HFF-Myc (cell line): ENCODE data around the gene TAF4.

Experiments used
- DNase-seq: peaks from one replicate; pipeline ENCODE4 v3.0.0-alpha.2; 2011; ENCODE audit warnings: low read depth; ENCODE audit errors: extremely low read depth
- H3K4me3 ChIP-seq: replicated peaks from 2 replicates; pipeline ENCODE4 v1.5.1; 2011; ENCODE audit warnings: low read depth, mild to moderate bottlenecking, control low read depth, low read length
- CTCF ChIP-seq: IDR thresholded peaks from 2 replicates; pipeline ENCODE4 v1.5.1; 2012; ENCODE audit warnings: mild to moderate bottlenecking, low read depth, low read length, control low read depth; ENCODE audit errors: missing control alignments

TAF4 gene

GRCh38 chr20:62066339-62066982 lies 780 bp upstream of the TAF4 start:
- H3K4me3 ChIP-seq = peak overlapping the region; percentile 61
- TF ChIP-seq CTCF = no peak
- no peak for DNase-seq

GRCh38 chr20:62064770-62065673 lies 659 bp downstream of the TAF4 start:
- no peak for DNase-seq
- no peak for TF ChIP-seq CTCF
- H3K4me3 ChIP-seq = peak overlapping the region; percentile 30

GRCh38 chr20:62063981-62064769 lies 1.5 kb downstream of the TAF4 start:
- DNase-seq = no peak
- H3K4me3 ChIP-seq = peak overlapping the region; percentile 49
- no peak for TF ChIP-seq CTCF

- TF ChIP-seq CTCF = no peak
- H3K4me3 ChIP-seq = peak overlapping the region; percentile 49
- no peak for DNase-seq
Measured at GRCh38 chr20:62063315-62063980, 2.2 kb downstream of the TAF4 start.

GRCh38 chr20:62062661-62063314 lies 2.9 kb downstream of the TAF4 start:
- peak overlapping the region; percentile 49; the same call in 1 of the 2 replicates for H3K4me3 ChIP-seq
- DNase-seq = no peak
- no peak for TF ChIP-seq CTCF
